ENCODE results near the gene FOXO4. TPM values are rescaled to one million over a fixed set of nuclear protein-coding genes. Genes with fewer than 3 reads are reported as not detected.

Gene FOXO4
- total and polyA plus RNA-seq, 10 donors, result 5.1 to 50.9 (median 25.3) TPM

DNA sequence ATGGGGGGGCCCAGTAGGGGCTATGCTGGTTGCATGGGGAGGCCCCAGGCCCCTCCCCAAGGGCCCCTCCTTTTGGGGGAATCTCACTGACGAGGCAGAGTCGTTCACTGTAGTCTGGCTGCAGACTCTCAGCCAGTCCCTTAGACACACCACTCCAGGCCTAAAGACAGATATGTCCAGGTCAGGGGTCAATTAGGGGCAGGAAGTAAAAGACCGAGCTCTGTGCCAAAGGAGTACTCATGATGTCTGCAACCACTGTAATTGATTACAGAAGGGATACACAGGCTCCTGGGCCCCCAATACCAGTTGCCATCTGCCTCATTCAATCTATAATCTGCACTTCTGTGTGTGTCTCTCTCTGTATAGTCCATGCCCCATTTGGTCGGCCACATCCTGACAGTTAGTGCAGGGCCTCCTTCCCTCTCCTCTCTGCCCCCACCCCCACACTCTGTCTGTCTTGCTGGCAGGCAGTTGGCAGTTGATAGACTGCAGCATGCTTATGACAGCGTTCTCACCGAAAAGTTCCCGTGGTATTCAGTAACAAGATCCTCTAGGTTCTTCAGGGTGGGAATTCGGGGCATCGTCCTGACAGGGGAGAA lies 12.2 kb downstream of the FOXO4 start:
- H3K9me3 ChIP-seq, result no peaks in the 10 kb centered on the region
- TF ChIP-seq, protein P1, sequence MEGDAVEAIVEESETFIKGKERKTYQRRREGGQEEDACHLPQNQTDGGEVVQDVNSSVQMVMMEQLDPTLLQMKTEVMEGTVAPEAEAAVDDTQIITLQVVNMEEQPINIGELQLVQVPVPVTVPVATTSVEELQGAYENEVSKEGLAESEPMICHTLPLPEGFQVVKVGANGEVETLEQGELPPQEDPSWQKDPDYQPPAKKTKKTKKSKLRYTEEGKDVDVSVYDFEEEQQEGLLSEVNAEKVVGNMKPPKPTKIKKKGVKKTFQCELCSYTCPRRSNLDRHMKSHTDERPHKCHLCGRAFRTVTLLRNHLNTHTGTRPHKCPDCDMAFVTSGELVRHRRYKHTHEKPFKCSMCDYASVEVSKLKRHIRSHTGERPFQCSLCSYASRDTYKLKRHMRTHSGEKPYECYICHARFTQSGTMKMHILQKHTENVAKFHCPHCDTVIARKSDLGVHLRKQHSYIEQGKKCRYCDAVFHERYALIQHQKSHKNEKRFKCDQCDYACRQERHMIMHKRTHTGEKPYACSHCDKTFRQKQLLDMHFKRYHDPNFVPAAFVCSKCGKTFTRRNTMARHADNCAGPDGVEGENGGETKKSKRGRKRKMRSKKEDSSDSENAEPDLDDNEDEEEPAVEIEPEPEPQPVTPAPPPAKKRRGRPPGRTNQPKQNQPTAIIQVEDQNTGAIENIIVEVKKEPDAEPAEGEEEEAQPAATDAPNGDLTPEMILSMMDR (IDR thresholded peaks at IDR 0.05 in 8 of 11, conservative IDR thresholded peaks at IDR 0.05 in 3 of 11), result no peak
- no peak for TF ChIP-seq POLR2AphosphoS5 (IDR thresholded peaks at IDR 0.05)
- no peak for TF ChIP-seq POLR2A (IDR thresholded peaks at IDR 0.05)
- intact Hi-C loops (cut with DNase I; ENCODE audit: low total_unique reads), result no loop called here
- peaks cover 0 to 22% (median 0%) of the 10 kb centered on the region in 6 donors for H3K36me3 ChIP-seq
- peaks cover 8 to 90% (median 61%) of the 10 kb centered on the region in 6 donors for H3K4me1 ChIP-seq
- peak; percentile 76 for DNase-seq
- no peaks in the 10 kb centered on the region for H3K27me3 ChIP-seq (replicated peaks in 1 of 7)
- 5 to 46% (median 19%) methylated on average over 9 of the region's 9 CpGs for WGBS, 5 donors
- H3K4me3 ChIP-seq, result peak overlapping the region in 4 of 8 donors; percentile 37 to 73 (median 49)
- peak overlapping the region in 4 of 8 donors; percentile 33 to 90 (median 89) for H3K27ac ChIP-seq

DNA sequence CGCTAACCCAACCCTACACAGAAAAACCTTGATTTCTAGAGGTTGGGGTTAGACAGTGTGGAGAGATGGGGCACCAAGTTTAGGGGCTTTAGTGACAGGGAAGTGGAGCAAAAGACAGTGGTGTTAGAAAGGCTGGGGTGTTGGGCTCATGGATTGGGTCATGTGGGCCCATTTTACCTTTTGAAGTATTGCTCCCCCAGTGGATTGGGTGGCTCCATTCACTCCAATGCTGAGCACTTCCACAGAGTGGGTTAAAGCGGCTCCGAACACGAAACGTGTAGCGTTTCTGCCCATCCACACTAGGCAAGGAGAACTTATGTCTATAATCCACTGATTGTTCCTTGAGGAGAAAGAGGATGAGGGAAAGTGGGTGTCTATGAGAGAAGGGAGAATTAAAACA lies 13.4 kb downstream of the FOXO4 start:
- Histone ChIP-seq H3K9me3 (no peaks in the 10 kb centered on the region), H3K27me3 (replicated peaks in 1 of 7) (no peaks in the 10 kb centered on the region), H3K36me3 (peaks cover 0 to 22% (median 0%) of the 10 kb centered on the region in 6 donors), H3K4me1 (peaks cover 7 to 82% (median 50%) of the 10 kb centered on the region in 6 donors), H3K4me3 (peak overlapping the region in 5 of 8 donors; percentile 4 to 73 (median 45)), H3K27ac (peak overlapping the region in 4 of 8 donors; percentile 33 to 90 (median 89))
- DNase-seq, result peak; percentile 32
- WGBS, 5 donors, result 83 to 90% (median 85%) methylated on average over 6 of the region's 6 CpGs
- TF ChIP-seq POLR2AphosphoS5 (IDR thresholded peaks at IDR 0.05), result no peak
- TF ChIP-seq, protein P1 (IDR thresholded peaks at IDR 0.05 in 8 of 11, conservative IDR thresholded peaks at IDR 0.05 in 3 of 11), result no peak
- no peak for TF ChIP-seq POLR2A (IDR thresholded peaks at IDR 0.05)
- intact Hi-C loops (cut with DNase I; ENCODE audit: low total_unique reads), result no loop called here

DNA sequence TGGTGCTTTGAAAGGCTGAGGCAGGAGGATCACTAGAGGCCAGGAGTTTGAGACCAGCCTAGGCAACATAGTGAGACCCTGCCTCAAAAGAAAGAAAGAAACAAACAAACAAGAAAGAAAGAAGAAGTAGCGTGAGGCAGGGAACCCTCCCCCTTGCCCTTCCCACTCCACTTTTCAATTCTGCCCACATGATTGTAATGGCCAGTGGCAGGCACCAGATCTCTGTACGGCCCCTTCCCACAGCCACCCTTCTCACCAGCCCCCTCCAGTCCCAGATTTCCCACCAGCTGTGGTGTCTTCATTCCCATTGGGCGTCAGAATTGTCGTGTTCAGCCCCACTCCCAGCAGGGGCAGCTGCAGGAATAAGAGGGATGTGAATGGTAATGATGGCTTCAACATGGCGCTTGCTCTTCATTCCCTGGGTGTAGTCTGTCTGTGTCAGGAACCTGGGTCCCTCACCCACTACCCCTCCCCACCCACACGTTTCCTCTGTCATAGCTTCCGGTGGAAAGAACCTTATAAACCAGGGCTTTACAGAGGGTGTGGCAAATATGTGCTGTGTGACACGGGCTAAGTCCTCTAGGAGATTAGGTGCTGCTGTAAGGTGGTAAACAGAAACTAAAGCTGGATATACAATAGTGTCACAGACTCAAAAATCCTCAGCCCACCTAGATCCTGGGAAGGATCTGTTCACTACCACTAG lies 15.6 kb downstream of the FOXO4 start, which contains the start of gene IL2RG:
Gene IL2RG (minus strand): TSS at position 437 of the 703 bp plus-strand sequence. CDS start 38 bp downstream, at position 399.
- WGBS, 5 donors, result 12 to 47% (median 18%) methylated on average over 7 to 8 of the region's 8 CpGs
- H3K4me3 ChIP-seq, result peak within 1 kb of the TSS; percentile 27 to 73 (median 38)
- peak within 1 kb of the TSS; percentile 63 to 91 (median 87) for H3K27ac ChIP-seq

More for the DNA sequence above, 15.6 kb downstream of the FOXO4 start, which contains the start of gene IL2RG:
- H3K4me1 ChIP-seq, result peaks cover 0 to 60% (median 34%) of the 10 kb centered on the region in 6 donors
- H3K27me3 ChIP-seq (replicated peaks in 1 of 7), result no peaks in the 10 kb centered on the region
- TF ChIP-seq POLR2A (IDR thresholded peaks at IDR 0.05) (peak in 2 of 3 donors; percentile 87 to 94), POLR2AphosphoS5 (IDR thresholded peaks at IDR 0.05) (peak; percentile 24 to 99 (median 78))
- TF ChIP-seq, protein P1 (IDR thresholded peaks at IDR 0.05 in 8 of 11, conservative IDR thresholded peaks at IDR 0.05 in 3 of 11), result no peak
- peaks cover 0 to 22% (median 0%) of the 10 kb centered on the region in 6 donors for H3K36me3 ChIP-seq
- intact Hi-C loops (cut with DNase I; ENCODE audit: low total_unique reads), result no loop called here
- DNase-seq, result peak; percentile 84
- H3K9me3 ChIP-seq, result no peaks in the 10 kb centered on the region
